Testis (tissue), 3 donors: ENCODE measurements around the gene SLAMF1. TPM values are rescaled to one million over a fixed set of nuclear protein-coding genes. Genes with fewer than 3 reads are reported as not detected.

Experiments used
- DNase-seq: peaks from one replicate; pipeline ENCODE4 v3.0.0-alpha.2; 2019
- H3K27ac ChIP-seq, 2 donors: fragments of 200-600 bp; sonication (generic); one replicate each; pipeline ENCODE4 v1.5.1; 2019
- H3K27me3 ChIP-seq: fragments of 200-600 bp; sonication (generic); one replicate; pipeline ENCODE4 v1.5.1; 2019
- H3K36me3 ChIP-seq: fragments of 200-600 bp; sonication (generic); one replicate; pipeline ENCODE4 v1.5.1; 2017; ENCODE audit warnings: low read depth; ENCODE audit errors: missing control alignments
- H3K4me1 ChIP-seq: fragments of 200-600 bp; sonication (generic); one replicate; pipeline ENCODE4 v1.5.1; 2019
- H3K4me3 ChIP-seq, 2 donors: fragments of 200-600 bp; sonication (generic); one replicate each; pipeline ENCODE4 v1.5.1; 2017 to 2019
- H3K9me3 ChIP-seq: fragments of 200-600 bp; sonication (generic); one replicate; pipeline ENCODE4 v1.5.1; 2017
- CTCF ChIP-seq, 3 experiments: fragments of 450-650 bp in 2 of 3; fragments of 200-600 bp in 1 of 3; sonication (generic) in 1 of 3; IDR thresholded peaks; one replicate each; pipeline ENCODE4 v1.5.1; 2016 to 2019; ENCODE audit warnings: antibody characterized with exemption in 3 of 3, mild to moderate bottlenecking in 2 of 3, moderate library complexity in 1 of 3
- POLR2A ChIP-seq: fragments of 450-650 bp; IDR thresholded peaks from one replicate; pipeline ENCODE4 v1.6.1; 2017; ENCODE audit warnings: antibody characterized with exemption, mild to moderate bottlenecking, moderate library complexity
- WGBS, 2 donors: methylation state at CpG; one replicate each; pipeline ENCODE4 v1.1.5; 2018; 5-methylcytosine and 5-hydroxymethylcytosine counted together
- intact Hi-C: fragments of 100-400 bp; cut with DNase I; formaldehyde crosslinking; loops from one replicate; pipeline ENCODE4 v1.15.1; 2023; ENCODE audit warnings: low total_unique reads
- polyA plus RNA-seq: library from polyadenylated mRNA; stranded (reverse); fragments of 350-450 nt; fragmentation: Illumina TruSeq; extraction: RNeasy Lipid Tissue Mini Kit (QIAGEN cat#74804); gene quantifications from one replicate; pipeline ENCODE4 v1.2.3, GENCODE V29; 2014; ENCODE audit warnings: low read depth, low replicate concordance; ENCODE audit not compliant: insufficient read depth
- total RNA-seq, 2 donors: library from RNA; depleted of rRNA; stranded (reverse); fragments of >200 nt; gene quantifications; one replicate each; pipeline ENCODE4 v1.2.3, GENCODE V29; 2016

The SLAMF1 gene
- total and polyA plus RNA-seq, 3 donors from 2014 or later: 0.47 to 0.75 (median 0.50) TPM

- intact Hi-C loops: no loop called here
- Histone ChIP-seq H3K27me3 (no peaks in the 10 kb centered on the region), H3K36me3 (no peaks in the 10 kb centered on the region), H3K4me1 (no peaks in the 10 kb centered on the region), H3K27ac (no peak overlapping the region), H3K9me3 (no peaks in the 10 kb centered on the region), H3K4me3 (no peak overlapping the region)
- no peak for DNase-seq
- WGBS, 2 donors: 76 to 88% methylated on average over 10 of the region's 10 CpGs
- no peak for TF ChIP-seq POLR2A
Observed at GRCh38 chr1:160625725-160626498, 20.9 kb downstream of the SLAMF1 start.

- WGBS, 2 donors: 91 to 100% methylated on average over 1 of the region's 1 CpG
- H3K4me3 ChIP-seq: no peak overlapping the region
- intact Hi-C loops: no loop called here
- no peaks in the 10 kb centered on the region for H3K9me3 ChIP-seq
- DNase-seq: no peak
- H3K4me1 ChIP-seq: no peaks in the 10 kb centered on the region
- no peak for TF ChIP-seq POLR2A
- no peak for TF ChIP-seq CTCF (IDR thresholded peaks at IDR 0.05)
- no peaks in the 10 kb centered on the region for H3K27me3 ChIP-seq
- H3K36me3 ChIP-seq: no peaks in the 10 kb centered on the region
- H3K27ac ChIP-seq: no peak overlapping the region
Observed at GRCh38 chr1:160625321-160625720, 21.5 kb downstream of the SLAMF1 start.

- no peaks in the 10 kb centered on the region for H3K9me3 ChIP-seq
- H3K27me3 ChIP-seq: no peaks in the 10 kb centered on the region
- H3K27ac ChIP-seq: no peak overlapping the region
- intact Hi-C loops: no loop called here
- WGBS, 2 donors: 46 to 61% methylated on average over 3 of the region's 3 CpGs
- no peak for DNase-seq
- H3K4me3 ChIP-seq: no peak overlapping the region
- TF ChIP-seq POLR2A (no peak), CTCF (IDR thresholded peaks at IDR 0.05) (no peak)
- no peaks in the 10 kb centered on the region for H3K4me1 ChIP-seq
- H3K36me3 ChIP-seq: no peaks in the 10 kb centered on the region
Observed at GRCh38 chr1:160624464-160624863, 22.4 kb downstream of the SLAMF1 start.

GRCh38 chr1:160623862-160624261 lies 23.0 kb downstream of the SLAMF1 start:
- DNase-seq: no peak
- TF ChIP-seq CTCF (IDR thresholded peaks at IDR 0.05) (no peak), POLR2A (no peak)
- intact Hi-C loops: no loop called here
- Histone ChIP-seq H3K27me3 (no peaks in the 10 kb centered on the region), H3K4me1 (no peaks in the 10 kb centered on the region), H3K36me3 (no peaks in the 10 kb centered on the region), H3K9me3 (no peaks in the 10 kb centered on the region), H3K27ac (no peak overlapping the region), H3K4me3 (no peak overlapping the region)
- WGBS, 2 donors: 69 to 92% methylated on average over 1 of the region's 1 CpG

GRCh38 chr1:160623227-160623633 lies 23.6 kb downstream of the SLAMF1 start:
- DNase-seq: no peak
- Histone ChIP-seq H3K27ac (no peak overlapping the region), H3K36me3 (no peaks in the 10 kb centered on the region), H3K9me3 (no peaks in the 10 kb centered on the region), H3K4me1 (no peaks in the 10 kb centered on the region), H3K4me3 (no peak overlapping the region), H3K27me3 (no peaks in the 10 kb centered on the region)
- TF ChIP-seq POLR2A: no peak
- TF ChIP-seq CTCF (IDR thresholded peaks at IDR 0.05): no peak
- 89 to 97% methylated on average over 3 of the region's 3 CpGs for WGBS, 2 donors
- intact Hi-C loops: no loop called here
